Activated CD8-positive, alpha-beta memory T cell treated with anti-CD3 and anti-CD28 coated beads, Interleukin-2, amount 50 U/mL, for 1 hour (primary cell): Measurements from ENCODE around the gene F10.
"Not testable (repeated sequence)": the region's sequence is repeated elsewhere in the genome, so short reads cannot be mapped to it uniquely, and the experiment has no call there.

Experiments used
- DNase-seq: peaks from one replicate; pipeline ENCODE4 v3.0.0-alpha.2; 2020; ENCODE audit errors: extremely low read depth

F10 gene

DNA sequence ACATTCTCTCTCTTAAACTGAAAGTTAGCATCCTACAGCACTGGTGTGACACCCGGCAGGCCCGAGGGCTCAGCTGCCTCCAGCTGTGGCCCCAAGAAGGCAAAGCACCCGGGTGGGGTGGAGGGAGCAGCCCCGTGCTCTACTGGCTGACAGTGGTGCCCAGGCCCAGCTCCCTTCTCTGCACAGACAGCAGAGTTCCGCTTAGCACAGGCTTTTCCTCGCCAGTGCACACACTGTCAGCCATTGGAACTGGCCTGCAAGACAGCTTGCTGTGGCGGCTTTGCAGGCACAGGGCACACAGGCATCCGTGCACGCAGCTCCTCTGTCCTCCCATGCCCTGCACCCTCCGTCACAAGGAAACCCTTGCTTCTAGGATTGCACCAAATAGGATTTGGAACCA, 20.3 kb upstream of the F10 start:
- DNase-seq: not testable (repeated sequence)

DNA sequence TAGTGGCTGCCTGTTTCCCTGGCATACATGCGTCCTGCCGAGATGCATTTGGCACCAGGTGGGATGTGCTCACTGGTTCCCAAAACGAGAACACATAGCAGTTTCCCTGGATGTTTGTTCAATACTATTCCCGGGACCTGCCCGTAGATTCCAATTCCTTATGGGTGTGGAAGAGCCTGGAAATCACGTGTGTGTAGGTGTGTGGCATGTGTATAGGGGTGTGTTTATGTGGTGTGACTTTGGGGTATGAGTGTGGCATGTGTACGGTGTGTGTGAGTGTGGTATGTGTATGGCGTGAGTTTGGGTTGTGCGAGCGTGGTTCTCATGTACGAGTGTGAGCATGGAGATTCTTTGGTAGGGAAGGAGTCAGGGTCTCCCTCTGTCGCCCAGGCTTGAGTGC, 19.9 kb upstream of the F10 start:
- no peak for DNase-seq

DNA sequence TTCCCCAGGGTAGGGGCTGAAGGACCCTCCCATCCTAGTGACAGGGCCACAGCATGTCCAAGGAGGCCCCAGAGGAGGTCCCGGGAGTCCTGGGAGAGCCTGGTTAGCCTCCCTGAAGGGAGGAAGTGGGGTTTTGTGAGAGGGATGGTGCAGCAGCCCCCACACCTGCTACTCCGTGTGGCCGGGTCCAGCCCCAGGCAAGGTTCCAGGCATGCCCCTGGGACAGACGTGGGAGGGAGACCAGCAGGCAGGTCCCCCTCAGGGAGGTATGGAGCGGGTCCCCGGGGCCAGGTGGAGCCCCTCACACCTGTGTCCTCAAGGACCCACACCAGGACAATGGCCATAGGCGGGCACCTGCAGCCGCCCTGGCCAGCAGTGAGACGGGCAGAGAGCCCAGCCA, 19.0 kb upstream of the F10 start:
- no peak for DNase-seq

DNA sequence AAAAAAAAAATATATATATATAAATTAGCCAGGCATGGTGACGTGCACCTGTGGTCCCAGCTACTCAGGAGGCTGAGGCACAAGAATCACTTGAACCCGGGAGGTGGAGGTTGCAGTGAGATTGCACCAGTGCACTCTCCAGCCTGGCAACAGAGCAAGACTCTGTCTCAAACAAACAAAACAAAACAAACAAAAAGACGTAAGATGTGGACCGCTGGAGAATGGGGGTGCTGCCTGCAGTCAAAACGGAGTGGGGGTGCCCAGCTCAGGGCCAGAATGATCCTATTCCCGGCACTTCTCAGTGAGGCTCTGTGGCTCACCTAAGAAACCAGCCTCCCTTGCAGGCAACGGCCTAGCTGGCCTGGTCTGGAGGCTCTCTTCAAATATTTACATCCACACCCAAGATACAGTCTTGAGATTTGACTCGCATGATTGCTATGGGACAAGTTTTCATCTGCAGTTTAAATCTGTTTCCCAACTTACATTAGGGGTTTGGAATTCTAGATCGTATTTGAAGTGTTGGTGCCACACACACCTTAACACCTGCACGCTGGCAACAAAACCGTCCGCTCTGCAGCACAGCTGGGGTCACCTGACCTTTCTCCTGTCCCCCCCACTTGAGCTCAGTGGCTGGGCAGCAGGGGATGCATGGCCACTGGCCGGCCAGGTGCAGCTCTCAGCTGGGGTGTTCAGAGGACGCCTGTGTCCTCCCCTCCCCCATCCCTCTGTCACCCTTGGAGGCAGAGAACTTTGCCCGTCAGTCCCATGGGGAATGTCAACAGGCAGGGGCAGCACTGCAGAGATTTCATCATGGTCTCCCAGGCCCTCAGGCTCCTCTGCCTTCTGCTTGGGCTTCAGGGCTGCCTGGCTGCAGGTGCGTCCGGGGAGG, 17.3 kb upstream of the F10 start, which contains the start of gene F7:
Gene F7 (plus strand): TSS at position 760 of the 889 bp plus-strand sequence. CDS start 51 bp downstream, at position 811.
- no peak for DNase-seq

DNA sequence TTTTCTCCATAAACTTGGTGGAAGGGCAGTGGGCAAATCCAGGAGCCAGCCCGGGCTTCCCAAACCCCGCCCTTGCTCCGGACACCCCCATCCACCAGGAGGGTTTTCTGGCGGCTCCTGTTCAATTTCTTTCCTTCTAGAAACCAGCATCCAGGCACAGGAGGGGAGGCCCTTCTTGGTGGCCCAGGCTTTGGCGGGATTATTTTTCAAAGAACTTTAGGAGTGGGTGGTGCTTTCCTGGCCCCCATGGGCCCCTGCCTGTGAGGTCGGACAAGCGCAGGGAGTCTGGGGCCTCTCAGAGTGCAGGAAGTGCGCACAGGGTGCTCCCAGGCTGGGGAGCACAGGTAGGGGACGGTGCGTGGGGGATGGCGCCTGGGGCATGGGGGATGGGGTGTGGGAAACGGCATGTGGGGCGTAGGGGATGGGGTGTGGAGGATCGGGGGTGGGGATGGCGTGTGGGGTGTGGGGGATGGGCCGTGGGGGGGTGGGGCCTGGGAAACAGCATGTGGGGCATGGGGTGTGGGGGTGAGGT, 16.6 kb upstream of the F10 start:
- DNase-seq: no peak

DNA sequence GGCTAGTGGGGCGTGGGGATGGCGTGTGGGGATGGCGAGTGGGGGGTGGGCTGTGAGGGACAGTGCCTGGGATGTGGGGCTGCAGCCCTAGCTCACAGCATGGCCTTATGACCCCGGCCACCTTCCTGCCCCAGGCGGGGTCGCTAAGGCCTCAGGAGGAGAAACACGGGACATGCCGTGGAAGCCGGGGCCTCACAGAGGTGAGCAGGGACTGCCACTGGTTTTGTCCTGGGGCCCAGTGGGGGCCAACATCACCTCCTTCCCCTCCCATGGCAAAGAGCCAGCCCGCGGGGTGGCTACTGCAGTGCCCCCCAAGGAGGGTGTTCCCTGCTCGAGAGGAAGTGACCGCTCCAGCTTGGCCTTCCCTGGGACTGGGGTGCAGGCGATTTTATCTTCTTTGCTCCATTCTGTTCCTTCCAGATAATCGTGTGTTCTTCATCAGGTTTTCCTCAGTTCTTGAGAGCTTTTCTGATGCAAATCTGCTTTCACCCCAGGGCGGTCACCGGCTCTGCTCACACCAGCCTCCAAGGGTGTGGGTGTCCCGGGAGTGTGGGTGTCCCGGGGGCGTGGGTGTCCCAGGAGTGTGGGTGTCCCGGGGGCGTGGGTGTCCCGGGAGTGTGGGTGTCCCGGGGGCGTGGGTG, 15.8 kb upstream of the F10 start:
- no peak for DNase-seq

DNA sequence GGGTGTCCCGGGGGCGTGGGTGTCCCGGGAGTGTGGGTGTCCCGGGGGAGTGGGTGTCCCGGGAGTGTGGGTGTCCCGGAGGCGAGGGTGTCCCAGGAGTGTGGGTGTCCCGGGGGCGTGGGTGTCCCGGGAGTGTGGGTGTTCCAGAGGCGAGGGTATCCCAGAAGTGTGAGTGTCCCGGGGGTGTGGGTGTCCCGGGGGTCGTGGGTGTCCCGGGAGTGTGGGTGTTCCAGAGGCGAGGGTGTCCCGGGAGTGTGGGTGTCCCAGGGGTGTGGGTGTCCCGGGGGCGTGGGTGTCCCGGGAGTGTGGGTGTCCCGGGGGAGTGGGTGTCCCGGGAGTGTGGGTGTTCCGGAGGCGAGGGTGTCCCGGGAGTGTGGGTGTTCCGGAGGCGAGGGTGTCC, 14.1 kb upstream of the F10 start:
- DNase-seq: not testable (repeated sequence)

DNA sequence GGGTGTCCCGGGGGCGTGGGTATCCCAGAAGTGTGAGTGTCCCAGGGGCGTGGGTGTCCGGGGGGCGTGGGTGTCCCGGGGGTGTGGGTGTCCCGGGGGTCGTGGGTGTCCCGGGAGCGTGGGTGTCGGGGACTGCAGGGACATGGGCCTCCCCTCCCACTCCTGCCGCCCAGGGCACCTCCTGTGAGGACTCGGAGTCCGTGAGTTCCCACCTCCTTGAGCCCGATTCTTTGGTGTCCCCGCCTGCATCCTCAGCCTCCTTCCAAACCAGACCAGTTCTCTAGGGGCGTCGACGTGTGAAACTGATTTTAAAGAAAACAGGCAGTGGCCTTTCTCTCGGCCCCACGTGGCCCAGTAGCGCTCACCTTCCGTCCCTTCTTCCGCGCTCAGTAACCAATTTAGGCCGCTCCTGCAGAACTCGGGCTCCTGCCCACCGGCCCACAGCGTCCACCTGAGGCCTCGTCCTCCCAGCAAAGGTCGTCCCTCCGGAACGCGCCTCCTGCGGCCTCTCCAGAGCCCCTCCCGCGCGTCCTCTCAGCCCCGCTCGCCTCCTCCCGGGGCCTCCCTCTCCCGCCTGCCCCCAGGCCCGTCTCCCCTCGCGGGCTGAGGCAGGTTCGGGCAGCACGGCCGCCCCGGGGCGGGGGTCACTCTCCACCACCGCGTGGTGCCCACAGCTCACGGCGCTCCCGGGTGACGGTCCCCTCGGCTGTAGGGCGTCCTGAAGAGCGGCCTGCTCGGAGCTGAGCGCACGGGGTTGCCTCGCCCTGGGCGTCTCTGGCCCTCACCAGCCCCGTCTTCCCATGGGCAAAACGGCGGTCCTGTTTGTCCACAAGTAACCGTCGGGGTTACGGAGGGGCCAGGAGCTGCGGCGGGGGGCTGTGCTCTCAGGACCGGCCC, 13.2 kb upstream of the F10 start:
- DNase-seq: no peak

DNA sequence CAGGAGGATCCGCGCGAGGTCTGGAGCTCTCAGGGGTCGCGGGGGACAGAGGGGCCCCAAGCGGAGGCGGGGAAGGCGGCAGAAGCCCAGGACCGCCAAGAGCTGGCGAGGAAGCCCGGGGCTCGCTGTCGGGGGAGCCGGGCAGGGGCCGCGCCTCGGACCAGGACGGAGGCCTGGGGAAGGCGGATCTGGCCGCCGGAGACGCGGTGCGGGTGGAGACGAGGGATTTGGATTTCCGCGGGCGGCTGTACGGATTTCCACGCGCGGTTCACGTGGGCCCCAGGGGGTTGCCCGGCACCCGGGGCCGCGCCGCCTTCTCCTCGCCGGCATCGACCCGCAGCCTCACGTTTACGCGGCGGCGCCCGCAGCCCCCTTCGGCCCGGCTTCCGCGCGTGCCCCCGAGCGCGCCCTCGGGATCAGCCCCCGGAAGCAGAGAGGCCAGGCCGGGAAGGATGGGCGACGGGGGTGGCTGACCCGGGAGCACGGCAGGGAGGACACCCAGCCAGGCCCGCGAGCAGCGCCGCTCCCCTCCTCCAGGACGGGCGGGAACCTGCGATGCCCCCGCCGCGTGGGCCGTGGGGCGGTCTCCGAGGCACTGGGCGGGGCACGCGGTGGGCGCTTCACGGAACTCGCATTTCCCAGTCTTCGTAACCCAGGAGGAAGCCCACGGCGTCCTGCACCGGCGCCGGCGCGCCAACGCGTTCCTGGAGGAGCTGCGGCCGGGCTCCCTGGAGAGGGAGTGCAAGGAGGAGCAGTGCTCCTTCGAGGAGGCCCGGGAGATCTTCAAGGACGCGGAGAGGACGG, 12.3 kb upstream of the F10 start:
- no peak for DNase-seq

DNA sequence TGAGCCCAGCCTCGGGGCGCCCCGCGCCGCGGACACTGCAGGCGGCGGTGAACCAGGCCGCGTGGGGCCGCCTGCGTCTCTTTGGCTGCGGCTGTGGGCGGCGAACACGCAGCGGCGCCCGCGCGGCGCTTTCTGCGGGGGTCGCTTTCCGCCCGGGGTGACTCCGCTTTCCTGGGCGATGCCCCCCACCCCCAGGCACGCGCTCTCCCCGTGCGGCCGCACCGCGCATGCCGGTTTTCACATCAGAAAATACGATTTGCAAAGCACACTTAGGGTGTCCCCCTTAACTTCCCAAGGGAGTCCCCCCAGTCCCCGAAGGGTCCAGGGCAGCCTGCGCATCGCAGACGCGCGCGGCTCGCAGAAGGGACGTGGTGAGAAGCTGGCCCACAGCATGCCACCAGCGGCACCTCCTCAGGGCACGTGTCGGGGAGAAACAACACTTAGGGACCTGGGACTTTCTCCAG, 11.7 kb upstream of the F10 start:
- DNase-seq: no peak

DNA sequence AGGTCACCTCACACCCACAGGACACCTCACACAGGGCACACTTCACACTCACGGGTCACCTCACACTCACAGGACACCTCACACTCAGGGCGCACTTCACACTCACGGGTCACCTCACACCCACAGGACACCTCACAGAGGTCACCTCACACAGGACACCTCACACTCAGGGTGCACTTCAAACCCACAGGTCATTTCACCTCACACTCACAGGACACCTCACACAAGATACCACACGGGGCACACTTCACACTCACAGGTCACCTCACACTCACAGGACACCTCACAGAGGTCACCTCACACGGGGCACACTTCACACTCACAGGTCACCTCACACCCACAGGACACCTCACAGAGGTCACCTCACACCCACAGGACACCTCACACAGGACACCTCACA, 10.8 kb upstream of the F10 start:
- DNase-seq: not testable (repeated sequence)

DNA sequence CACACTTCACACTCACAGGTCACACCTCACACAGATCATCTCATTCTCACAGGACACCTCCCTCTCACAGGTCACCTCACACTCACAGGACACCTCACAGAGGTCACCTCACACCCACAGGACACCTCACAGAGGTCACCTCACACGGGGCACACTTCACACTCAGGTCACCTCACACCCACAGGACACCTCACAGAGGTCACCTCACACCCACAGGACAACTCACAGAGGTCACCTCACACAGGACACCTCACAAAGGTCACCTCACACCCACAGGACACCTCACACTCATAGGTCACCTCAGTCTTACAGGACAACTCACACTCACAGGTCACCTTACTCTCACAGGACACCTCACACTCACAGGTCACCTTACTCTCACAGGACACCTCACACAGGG, 10.1 kb upstream of the F10 start:
- not testable (repeated sequence) for DNase-seq

DNA sequence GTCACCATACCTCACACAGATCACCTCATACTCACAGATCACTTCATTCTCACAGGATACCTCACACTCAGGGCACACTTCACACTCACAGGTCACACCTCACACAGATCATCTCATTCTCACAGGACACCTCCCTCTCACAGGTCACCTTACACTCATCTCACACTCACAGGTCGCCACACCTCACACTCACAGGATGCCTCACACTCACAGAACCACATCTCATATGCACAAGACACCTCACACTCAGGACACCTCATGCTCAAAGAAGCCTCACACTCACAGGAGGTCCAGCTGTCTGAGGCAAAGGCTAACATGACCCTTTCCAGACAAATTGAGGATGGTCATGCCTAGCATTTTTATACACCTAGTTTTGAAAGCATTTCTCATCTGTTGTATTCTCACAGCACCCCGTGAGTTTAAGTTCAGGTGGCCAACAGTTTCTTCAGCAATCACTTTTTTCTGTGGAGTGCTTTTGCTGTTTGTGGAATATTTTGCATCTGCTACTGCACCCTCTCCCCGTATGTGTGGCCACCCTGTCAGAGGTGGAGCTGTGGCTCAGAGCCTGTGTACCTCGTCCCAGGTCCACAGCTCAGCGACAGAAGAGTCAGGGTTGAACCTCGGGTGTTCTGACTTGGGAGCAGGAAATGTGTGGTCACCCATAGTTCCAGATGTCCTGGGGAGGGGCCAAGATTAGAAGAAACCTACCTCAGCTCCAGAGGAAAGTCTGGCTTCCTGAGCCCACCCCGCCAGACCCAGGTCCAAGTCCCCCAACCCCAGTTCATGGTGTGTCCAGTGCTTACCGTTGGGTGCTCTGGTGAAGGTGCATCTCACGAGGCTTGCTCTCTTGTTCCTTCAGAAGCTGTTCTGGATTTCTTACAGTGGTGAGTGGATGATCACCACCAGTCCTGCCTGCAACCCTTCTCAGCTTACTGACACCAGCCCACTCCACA, 9.4 kb upstream of the F10 start:
- no peak for DNase-seq

DNA sequence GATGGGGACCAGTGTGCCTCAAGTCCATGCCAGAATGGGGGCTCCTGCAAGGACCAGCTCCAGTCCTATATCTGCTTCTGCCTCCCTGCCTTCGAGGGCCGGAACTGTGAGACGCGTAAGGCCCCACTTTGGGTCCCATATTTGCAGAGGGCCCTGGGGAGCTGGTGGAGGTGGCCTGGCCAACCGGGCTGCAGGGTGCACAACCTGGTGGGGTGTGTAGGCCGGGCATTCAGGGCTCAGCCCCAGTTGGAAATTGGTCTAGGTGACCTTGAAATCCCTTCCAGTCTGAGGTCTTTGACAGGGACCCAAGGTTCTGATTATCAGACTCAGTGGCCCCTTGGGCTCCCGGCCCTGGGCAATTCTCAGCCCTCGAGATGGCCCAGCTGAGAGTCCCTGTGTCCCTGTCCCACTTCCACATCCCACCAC, 8.7 kb upstream of the F10 start:
- DNase-seq: no peak

DNA sequence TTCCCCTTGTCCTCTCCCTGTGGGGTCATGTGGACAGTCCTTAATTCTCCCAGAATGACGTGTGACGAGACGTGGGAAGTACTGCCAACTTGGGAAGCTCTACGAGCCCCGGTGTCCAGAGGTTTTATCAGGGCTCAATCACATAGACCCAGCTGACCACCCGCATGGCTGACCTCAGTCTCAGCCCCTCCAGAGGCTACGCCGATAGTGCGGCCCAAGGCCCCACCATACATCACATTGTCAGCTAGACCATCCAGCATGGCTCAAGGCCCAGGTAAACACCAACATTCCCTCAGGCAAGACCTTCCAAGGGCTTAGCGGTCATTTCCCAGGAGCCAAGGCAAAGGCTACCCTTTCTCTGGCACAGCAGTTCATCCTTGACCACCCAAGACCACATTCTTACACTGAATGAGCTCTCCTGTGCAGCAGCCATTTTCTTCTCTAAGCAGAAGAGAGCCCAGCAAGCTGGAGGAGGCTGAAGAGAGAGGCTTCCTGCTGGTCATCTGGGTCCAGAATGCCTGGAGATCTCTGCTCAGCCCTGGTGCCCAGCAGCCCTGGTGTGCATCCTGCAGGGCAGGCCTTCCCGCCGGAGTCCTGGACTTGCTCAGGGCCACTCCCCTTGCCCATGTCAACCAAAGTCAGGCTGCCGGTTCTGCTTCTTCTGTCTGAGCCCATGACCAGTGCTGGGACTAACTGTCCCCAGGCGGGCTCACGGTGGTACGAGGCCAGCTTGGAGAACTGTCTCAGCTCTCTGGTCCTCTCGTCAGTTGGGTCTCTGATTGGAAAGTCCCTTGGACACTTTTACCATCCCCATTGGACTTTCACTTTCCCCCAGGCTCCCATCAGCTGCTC, 7.9 kb upstream of the F10 start:
- DNase-seq: no peak

DNA sequence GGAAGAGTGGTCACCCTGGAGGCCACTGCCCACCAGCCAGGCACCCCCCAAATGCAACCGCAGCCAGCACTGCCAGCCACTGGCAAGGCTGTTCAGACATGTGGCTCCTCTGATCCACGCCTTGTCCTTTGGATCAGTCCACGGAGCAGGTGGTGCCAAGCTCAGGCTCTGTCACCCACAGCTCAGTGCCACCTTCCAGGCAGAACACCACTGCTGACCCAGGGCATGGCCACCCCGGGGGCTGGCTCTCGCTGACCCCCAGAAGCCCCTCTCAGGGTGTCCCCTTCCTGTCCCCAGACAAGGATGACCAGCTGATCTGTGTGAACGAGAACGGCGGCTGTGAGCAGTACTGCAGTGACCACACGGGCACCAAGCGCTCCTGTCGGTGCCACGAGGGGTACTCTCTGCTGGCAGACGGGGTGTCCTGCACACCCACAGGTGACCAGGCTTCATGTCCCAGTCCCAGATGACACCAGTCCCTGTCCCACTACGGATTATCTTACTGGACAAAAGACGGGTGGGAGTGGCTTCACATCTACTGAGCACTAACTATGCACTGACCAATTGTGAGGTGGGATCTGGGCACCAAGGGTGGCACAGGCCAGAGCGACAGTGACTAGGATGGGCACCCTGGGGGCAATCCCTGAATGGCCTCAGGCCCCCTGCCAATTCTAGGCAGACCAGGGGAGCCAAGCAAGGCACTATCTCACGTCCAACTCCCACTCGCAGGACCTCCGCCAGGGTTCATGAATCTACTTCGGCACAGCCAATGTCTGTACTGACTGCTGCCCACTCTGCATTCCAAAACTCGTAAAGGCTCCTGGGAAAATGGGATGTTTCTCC, 7.0 kb upstream of the F10 start:
- DNase-seq: no peak

DNA sequence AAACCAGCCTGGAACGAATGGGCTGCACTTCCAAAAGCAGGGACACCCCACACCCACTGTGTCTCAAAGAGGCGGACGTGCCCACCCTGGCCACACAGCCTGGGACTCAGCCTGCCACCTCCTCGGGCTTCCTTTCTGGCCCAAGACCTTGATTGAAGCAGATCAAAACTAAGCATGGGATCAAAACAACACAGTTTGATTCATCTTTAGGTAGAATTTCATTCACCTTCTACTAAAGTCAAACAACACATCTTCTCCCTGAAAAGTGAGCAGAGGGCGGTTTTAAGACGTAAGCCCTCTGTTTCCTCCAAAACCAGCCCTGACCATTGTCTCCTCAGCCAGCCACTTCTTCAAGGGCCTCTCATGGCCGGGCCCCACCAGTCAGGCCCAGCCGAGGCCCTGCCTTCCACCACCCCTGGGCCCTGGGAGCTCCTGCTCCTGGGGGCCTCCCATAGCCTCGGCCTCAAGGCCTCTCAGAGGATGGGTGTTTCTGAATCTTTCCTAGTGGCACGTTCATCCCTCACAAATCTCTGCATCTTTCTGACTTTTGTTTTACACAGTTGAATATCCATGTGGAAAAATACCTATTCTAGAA, 6.3 kb upstream of the F10 start:
- DNase-seq: no peak

DNA sequence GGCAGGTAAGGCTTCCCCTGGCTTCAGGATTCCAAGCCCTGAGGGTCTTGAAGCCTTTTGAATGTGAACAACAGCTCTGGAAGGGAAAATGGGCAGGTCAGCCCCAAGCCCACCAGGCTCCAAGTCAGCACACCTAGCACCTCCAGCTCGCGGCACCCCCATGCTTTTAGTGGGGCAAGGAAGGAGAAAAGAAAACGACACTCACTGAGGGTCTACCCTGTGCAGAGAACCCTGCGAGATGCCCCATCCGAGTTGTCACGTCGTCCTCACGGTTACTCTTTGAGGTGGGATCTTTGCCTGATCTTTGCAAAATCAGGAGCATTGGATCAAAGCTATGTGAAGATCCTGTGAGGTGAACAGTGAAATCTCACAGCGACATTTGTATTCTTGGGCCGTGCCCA, 5.7 kb upstream of the F10 start:
- DNase-seq: no peak
